Measurements from ENCODE around the gene KCNN4. TPM values are rescaled to one million over a fixed set of nuclear protein-coding genes. Genes with fewer than 3 reads are reported as not detected.

Gene KCNN4
- total and polyA plus RNA-seq, 2 donors from 2014 or later, result 0.80 to 6.1 TPM

- no peak overlapping the region for H3K4me3 ChIP-seq (ENCODE audit: low read length in 3 of 3)
- H3K36me3 ChIP-seq (ENCODE audit: control insufficient read depth in 2 of 3, insufficient read depth in 3 of 3, low read length in 3 of 3), result peaks cover 0 to 7% (median 4%) of the 10 kb centered on the region in 3 donors
- H3K9ac ChIP-seq (ENCODE audit: low read length in 3 of 3), result no peak overlapping the region
- FAIRE-seq (no peak), DNase-seq (peak in 1 of 5 donors; percentile 63)
- H3K27ac ChIP-seq (ENCODE audit: low read depth in 2 of 2, low read length in 2 of 2), result no peak overlapping the region
- no peak for TF ChIP-seq CTCF (IDR thresholded peaks at IDR 0.05; ENCODE audit: borderline replicate concordance, extremely low read depth, insufficient read depth)
- H3K27me3 ChIP-seq (ENCODE audit: control insufficient read depth, insufficient read depth, low read length), result no peaks in the 10 kb centered on the region
- intact Hi-C loops (cut with DNase I), result no loop called here
- H3K9me3 ChIP-seq (ENCODE audit: control insufficient read depth in 2 of 3, insufficient read depth in 1 of 3, low read length in 3 of 3), result no peaks in the 10 kb centered on the region
- H3K4me1 ChIP-seq (ENCODE audit: control insufficient read depth in 2 of 3, insufficient read depth in 2 of 3, low read depth in 1 of 3, low read length in 3 of 3), result no peaks in the 10 kb centered on the region
Observed at GRCh38 chr19:43726736-43727592, 53.8 kb downstream of the KCNN4 start.

- Histone ChIP-seq H3K4me1 (ENCODE audit: control insufficient read depth in 2 of 3, insufficient read depth in 2 of 3, low read depth in 1 of 3, low read length in 3 of 3) (no peaks in the 10 kb centered on the region), H3K36me3 (ENCODE audit: control insufficient read depth in 2 of 3, insufficient read depth in 3 of 3, low read length in 3 of 3) (no peaks in the 10 kb centered on the region), H3K27ac (ENCODE audit: low read depth in 2 of 2, low read length in 2 of 2) (no peak overlapping the region), H3K27me3 (ENCODE audit: control insufficient read depth, insufficient read depth, low read length) (no peaks in the 10 kb centered on the region), H3K9ac (ENCODE audit: low read length in 3 of 3) (no peak overlapping the region), H3K4me3 (ENCODE audit: low read length in 3 of 3) (no peak overlapping the region), H3K9me3 (ENCODE audit: control insufficient read depth in 2 of 3, insufficient read depth in 1 of 3, low read length in 3 of 3) (no peaks in the 10 kb centered on the region)
- TF ChIP-seq CTCF (IDR thresholded peaks at IDR 0.05; ENCODE audit: borderline replicate concordance, extremely low read depth, insufficient read depth), result no peak
- intact Hi-C loops (cut with DNase I), result no loop called here
- DNase-seq, result no peak
- FAIRE-seq, result no peak
Observed at GRCh38 chr19:43725468-43725867, 55.3 kb downstream of the KCNN4 start.

GRCh38 chr19:43724896-43725295 is 55.9 kb downstream of the KCNN4 start:
- DNase-seq, result no peak
- no peak overlapping the region for H3K4me3 ChIP-seq (ENCODE audit: low read length in 3 of 3)
- intact Hi-C loops (cut with DNase I), result no loop called here
- H3K4me1 ChIP-seq (ENCODE audit: control insufficient read depth in 2 of 3, insufficient read depth in 2 of 3, low read depth in 1 of 3, low read length in 3 of 3), result no peaks in the 10 kb centered on the region
- H3K27me3 ChIP-seq (ENCODE audit: control insufficient read depth, insufficient read depth, low read length), result no peaks in the 10 kb centered on the region
- H3K27ac ChIP-seq (ENCODE audit: low read depth in 2 of 2, low read length in 2 of 2), result no peak overlapping the region
- FAIRE-seq, result no peak
- no peak overlapping the region for H3K9ac ChIP-seq (ENCODE audit: low read length in 3 of 3)
- no peak for TF ChIP-seq CTCF (IDR thresholded peaks at IDR 0.05; ENCODE audit: borderline replicate concordance, extremely low read depth, insufficient read depth)
- H3K36me3 ChIP-seq (ENCODE audit: control insufficient read depth in 2 of 3, insufficient read depth in 3 of 3, low read length in 3 of 3), result no peaks in the 10 kb centered on the region
- no peaks in the 10 kb centered on the region for H3K9me3 ChIP-seq (ENCODE audit: control insufficient read depth in 2 of 3, insufficient read depth in 1 of 3, low read length in 3 of 3)
